HEK293 (cell line): ENCODE results near the gene ASB6.

ENCODE experiments used
- CTCF ChIA-PET: fragments of 350-600 bp; formaldehyde crosslinking; extraction: SDS; loops from one replicate; lab custom pipeline; 2021; ENCODE audit warnings: antibody characterized with exemption; lab: Yijun Ruan, JAX
- POLR2A ChIA-PET: fragments of 300-600 bp; formaldehyde crosslinking; extraction: SDS; loops from one replicate; lab custom pipeline; 2020; ENCODE audit warnings: antibody characterized with exemption, inconsistent platforms; lab: Yijun Ruan, JAX
- H3K27ac ChIP-seq: fragments of 200-500 bp; sonication (Bioruptor generic); 2 replicates; pipeline ENCODE4 v1.5.1; 2014; ENCODE audit warnings: low read depth, low read length, control low read depth, inconsistent platforms; ENCODE audit errors: extremely low read depth
- H3K36me3 ChIP-seq, 2 experiments: fragments of 200-500 bp in 1 of 2; sonication (Bioruptor generic) in 1 of 2; 1 replicate in 1 of 2; 2 replicates in 1 of 2; pipeline ENCODE4 v1.5.1; 2014 to 2017; ENCODE audit warnings: inconsistent platforms in 2 of 2, low read length in 2 of 2; ENCODE audit not compliant: control insufficient read depth in 2 of 2, insufficient read depth in 1 of 2
- H3K4me1 ChIP-seq: fragments of 200-500 bp; sonication (Bioruptor generic); 2 replicates; pipeline ENCODE4 v1.5.1; 2014; ENCODE audit warnings: mild to moderate bottlenecking, low read length, inconsistent platforms; ENCODE audit not compliant: control insufficient read depth, insufficient read depth
- H3K4me3 ChIP-seq: 2 replicates; pipeline ENCODE4 v1.5.1; 2011; ENCODE audit warnings: low read depth, mild to moderate bottlenecking, control low read depth, low read length, moderate library complexity
- H3K9me3 ChIP-seq: fragments of 200-500 bp; sonication (Bioruptor generic); 2 replicates; pipeline ENCODE4 v1.5.1; 2014; ENCODE audit warnings: low read depth, low read length, inconsistent platforms; ENCODE audit not compliant: control insufficient read depth, insufficient read depth
- OVOL3 ChIP-seq: fragments of 450-650 bp; formaldehyde crosslinking; IDR thresholded peaks from 2 replicates; pipeline ENCODE4 v1.5.1; 2016; ENCODE audit warnings: missing biosample characterization, missing genetic modification characterization
- SP3 ChIP-seq: fragments of 450-650 bp; formaldehyde crosslinking; IDR thresholded peaks from 2 replicates; pipeline ENCODE4 v1.5.1; 2016; ENCODE audit warnings: missing biosample characterization, missing genetic modification characterization
- ZNF133 ChIP-seq: fragments of 450-650 bp; formaldehyde crosslinking; IDR thresholded peaks from 2 replicates; pipeline ENCODE4 v1.5.1; 2016; ENCODE audit warnings: missing biosample characterization, missing genetic modification characterization
- ZNF138 ChIP-seq: fragments of 450-650 bp; formaldehyde crosslinking; IDR thresholded peaks from 2 replicates; pipeline ENCODE4 v1.5.1; 2016; ENCODE audit warnings: missing biosample characterization, missing genetic modification characterization, borderline replicate concordance
- ZNF266 ChIP-seq: fragments of 450-650 bp; formaldehyde crosslinking; IDR thresholded peaks from 2 replicates; pipeline ENCODE4 v1.5.1; 2016; ENCODE audit warnings: missing biosample characterization, missing genetic modification characterization, low read depth
- ZNF530 ChIP-seq: fragments of 450-650 bp; formaldehyde crosslinking; IDR thresholded peaks from 2 replicates; pipeline ENCODE4 v1.5.1; 2016; ENCODE audit warnings: low read depth, missing biosample characterization, missing genetic modification characterization
- ZNF600 ChIP-seq: fragments of 450-650 bp; formaldehyde crosslinking; IDR thresholded peaks from 2 replicates; pipeline ENCODE4 v1.5.1; 2016; ENCODE audit warnings: missing biosample characterization, missing genetic modification characterization
- TF ChIP-seq, protein P1 (sequence below): fragments of 450-650 bp; formaldehyde crosslinking; IDR thresholded peaks from 2 replicates; pipeline ENCODE4 v1.5.1; 2016; ENCODE audit warnings: missing biosample characterization, missing genetic modification characterization, borderline replicate concordance
- TF ChIP-seq, protein P2 (sequence below): fragments of 450-650 bp; formaldehyde crosslinking; IDR thresholded peaks from 2 replicates; pipeline ENCODE4 v1.5.1; 2016; ENCODE audit warnings: missing biosample characterization, missing genetic modification characterization
- TF ChIP-seq, protein P3 (sequence below): fragments of 450-650 bp; formaldehyde crosslinking; IDR thresholded peaks from 2 replicates; pipeline ENCODE4; 2016; ENCODE audit warnings: missing biosample characterization, missing genetic modification characterization
- TF ChIP-seq, protein P4 (sequence below): fragments of 450-650 bp; formaldehyde crosslinking; IDR thresholded peaks from 2 replicates; pipeline ENCODE4 v1.5.1; 2016; ENCODE audit warnings: missing biosample characterization, missing genetic modification characterization

Gene ASB6

DNA sequence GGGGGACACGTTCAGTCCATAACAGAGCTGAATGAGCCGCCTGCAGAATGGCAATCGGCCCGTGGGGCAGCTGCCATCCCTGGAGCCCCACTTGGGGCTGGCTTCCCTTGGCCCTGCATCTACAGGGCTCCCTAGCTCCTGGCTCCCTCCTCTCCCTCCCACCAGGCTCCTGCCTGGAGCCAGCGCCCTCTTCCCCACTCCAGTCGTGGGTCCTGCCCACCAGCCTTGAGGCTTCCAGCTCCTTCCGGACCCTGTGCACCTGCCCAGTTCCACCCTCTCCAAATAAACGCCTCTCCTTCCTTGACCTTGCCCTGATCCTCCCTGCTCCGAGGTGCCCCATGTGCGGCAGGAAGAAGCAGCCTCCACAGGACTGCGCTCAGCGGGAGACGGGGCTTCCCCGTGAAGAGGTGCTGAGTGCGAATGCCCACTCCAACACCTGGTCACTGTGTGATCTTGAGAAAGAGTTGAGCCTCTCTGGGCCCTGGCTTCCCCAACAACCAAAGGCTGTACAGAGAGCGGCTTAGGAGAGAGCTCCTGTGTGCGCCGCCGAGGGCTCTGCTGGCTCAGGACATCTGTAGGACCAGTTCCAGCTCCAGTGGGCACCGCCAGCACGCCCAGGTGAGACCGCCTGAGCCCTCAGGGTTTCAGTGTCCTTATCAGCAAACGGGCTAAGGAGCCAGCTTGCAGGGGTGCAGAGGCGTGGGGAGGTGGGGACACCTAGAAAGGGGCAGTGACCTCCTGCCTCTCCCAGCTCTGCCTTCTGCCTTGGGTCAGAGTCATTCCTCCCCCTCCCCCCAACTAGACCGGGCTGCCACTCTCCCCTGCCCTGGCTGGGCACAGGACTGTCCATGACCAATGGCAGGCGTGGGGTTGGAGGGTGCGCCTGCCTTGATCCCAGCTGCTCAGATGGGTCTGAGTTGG is 33.1 kb downstream of the ASB6 start:
- TF ChIP-seq ZNF138 (tag by site-specific recombination), result no peak
- no peak for TF ChIP-seq ZNF133 (tag by site-specific recombination)
- 0 out of 2 replicates have a peak, but pooled peaks have one; percentile 32 for TF ChIP-seq ZNF600 (tag by site-specific recombination)
- TF ChIP-seq OVOL3 (tag by site-specific recombination), result no peak
- TF ChIP-seq, protein P1, sequence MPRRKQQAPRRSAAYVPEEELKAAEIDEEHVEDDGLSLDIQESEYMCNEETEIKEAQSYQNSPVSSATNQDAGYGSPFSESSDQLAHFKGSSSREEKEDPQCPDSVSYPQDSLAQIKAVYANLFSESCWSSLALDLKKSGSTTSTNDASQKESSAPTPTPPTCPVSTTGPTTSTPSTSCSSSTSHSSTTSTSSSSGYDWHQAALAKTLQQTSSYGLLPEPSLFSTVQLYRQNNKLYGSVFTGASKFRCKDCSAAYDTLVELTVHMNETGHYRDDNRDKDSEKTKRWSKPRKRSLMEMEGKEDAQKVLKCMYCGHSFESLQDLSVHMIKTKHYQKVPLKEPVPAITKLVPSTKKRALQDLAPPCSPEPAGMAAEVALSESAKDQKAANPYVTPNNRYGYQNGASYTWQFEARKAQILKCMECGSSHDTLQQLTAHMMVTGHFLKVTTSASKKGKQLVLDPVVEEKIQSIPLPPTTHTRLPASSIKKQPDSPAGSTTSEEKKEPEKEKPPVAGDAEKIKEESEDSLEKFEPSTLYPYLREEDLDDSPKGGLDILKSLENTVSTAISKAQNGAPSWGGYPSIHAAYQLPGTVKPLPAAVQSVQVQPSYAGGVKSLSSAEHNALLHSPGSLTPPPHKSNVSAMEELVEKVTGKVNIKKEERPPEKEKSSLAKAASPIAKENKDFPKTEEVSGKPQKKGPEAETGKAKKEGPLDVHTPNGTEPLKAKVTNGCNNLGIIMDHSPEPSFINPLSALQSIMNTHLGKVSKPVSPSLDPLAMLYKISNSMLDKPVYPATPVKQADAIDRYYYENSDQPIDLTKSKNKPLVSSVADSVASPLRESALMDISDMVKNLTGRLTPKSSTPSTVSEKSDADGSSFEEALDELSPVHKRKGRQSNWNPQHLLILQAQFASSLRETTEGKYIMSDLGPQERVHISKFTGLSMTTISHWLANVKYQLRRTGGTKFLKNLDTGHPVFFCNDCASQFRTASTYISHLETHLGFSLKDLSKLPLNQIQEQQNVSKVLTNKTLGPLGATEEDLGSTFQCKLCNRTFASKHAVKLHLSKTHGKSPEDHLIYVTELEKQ (tag by site-specific recombination), result no peak
- TF ChIP-seq, protein P2, sequence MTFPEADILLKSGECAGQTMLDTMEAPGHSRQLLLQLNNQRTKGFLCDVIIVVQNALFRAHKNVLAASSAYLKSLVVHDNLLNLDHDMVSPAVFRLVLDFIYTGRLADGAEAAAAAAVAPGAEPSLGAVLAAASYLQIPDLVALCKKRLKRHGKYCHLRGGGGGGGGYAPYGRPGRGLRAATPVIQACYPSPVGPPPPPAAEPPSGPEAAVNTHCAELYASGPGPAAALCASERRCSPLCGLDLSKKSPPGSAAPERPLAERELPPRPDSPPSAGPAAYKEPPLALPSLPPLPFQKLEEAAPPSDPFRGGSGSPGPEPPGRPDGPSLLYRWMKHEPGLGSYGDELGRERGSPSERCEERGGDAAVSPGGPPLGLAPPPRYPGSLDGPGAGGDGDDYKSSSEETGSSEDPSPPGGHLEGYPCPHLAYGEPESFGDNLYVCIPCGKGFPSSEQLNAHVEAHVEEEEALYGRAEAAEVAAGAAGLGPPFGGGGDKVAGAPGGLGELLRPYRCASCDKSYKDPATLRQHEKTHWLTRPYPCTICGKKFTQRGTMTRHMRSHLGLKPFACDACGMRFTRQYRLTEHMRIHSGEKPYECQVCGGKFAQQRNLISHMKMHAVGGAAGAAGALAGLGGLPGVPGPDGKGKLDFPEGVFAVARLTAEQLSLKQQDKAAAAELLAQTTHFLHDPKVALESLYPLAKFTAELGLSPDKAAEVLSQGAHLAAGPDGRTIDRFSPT, result 0 out of 2 replicates have a peak, but pooled peaks have one; percentile 29
- no peak for TF ChIP-seq SP3 (tag by site-specific recombination)
- TF ChIP-seq, protein P3, sequence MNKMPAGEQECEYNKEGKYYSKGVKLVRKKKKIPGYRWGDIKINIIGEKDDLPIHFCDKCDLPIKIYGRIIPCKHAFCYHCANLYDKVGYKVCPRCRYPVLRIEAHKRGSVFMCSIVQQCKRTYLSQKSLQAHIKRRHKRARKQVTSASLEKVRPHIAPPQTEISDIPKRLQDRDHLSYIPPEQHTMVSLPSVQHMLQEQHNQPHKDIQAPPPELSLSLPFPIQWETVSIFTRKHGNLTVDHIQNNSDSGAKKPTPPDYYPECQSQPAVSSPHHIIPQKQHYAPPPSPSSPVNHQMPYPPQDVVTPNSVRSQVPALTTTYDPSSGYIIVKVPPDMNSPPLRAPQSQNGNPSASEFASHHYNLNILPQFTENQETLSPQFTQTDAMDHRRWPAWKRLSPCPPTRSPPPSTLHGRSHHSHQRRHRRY, result no peak
- no peak for TF ChIP-seq ZNF266 (tag by site-specific recombination)
- Histone ChIP-seq H3K9me3 (no peaks in the 10 kb centered on the region), H3K4me3 (no peak overlapping the region), H3K4me1 (no peaks in the 10 kb centered on the region; the same call in 1 of the 2 replicates), H3K27ac (no peak overlapping the region), H3K36me3 (no peaks in the 10 kb centered on the region)
- ChIA-PET POLR2A (interaction anchor here (0.7 to 2.5 kb wide), 6 partner anchors 8 to 436 kb away, joined by 3 to 14 read pairs (median 4); partner anchors contain the start of gene IER5L), CTCF (interaction anchor here (0.7 to 3.8 kb wide), 14 partner anchors 9 to 478 kb away, joined by 3 to 22 read pairs (median 4); partner anchors contain the start of gene C9orf50)

DNA sequence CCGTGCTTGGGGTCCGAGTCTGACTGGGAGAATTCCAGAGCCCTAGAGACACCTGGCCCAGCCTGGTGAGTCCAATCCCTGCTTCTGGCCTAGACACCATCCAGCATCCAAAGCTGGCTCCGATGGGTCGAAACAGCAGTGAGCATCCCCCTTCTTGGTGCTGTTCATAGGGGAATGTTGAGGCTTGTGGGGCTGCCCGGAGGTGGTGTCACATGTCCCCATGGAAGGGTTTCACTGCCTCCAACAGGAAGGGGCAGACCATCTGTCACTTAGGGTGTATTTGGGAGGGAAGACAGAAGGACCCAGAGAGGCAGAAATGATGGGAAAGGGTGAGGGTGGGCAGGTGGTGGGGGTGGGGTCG is 34.9 kb downstream of the ASB6 start:
- POLR2A ChIA-PET, result interaction anchor here (1.7 kb wide), 1 partner anchor 464 kb away, joined by 4 read pairs; no protein-coding TSS in a partner anchor
- no peaks in the 10 kb centered on the region for H3K36me3 ChIP-seq
- H3K9me3 ChIP-seq, result no peaks in the 10 kb centered on the region
- no peak overlapping the region for H3K4me3 ChIP-seq
- CTCF ChIA-PET, result interaction anchor here (0.6 to 3.8 kb wide), 9 partner anchors 11 to 476 kb away, joined by 3 to 22 read pairs (median 4); partner anchors contain the start of gene C9orf50
- no peak for TF ChIP-seq ZNF530 (tag by site-specific recombination)
- TF ChIP-seq, protein P4, sequence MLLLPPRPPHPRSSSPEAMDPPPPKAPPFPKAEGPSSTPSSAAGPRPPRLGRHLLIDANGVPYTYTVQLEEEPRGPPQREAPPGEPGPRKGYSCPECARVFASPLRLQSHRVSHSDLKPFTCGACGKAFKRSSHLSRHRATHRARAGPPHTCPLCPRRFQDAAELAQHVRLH (tag by site-specific recombination), result 0 out of 2 replicates have a peak, but pooled peaks have one; percentile 30
- TF ChIP-seq, all 188 proteins: peak for 1
- Histone ChIP-seq H3K27ac (no peak overlapping the region), H3K4me1 (no peaks in the 10 kb centered on the region; the same call in 1 of the 2 replicates)
